Caco-2 (cell line): Measurements from ENCODE around the gene GPR107. TPM values are rescaled to one million over a fixed set of nuclear protein-coding genes. Genes with fewer than 3 reads are reported as not detected.

Source experiments
- BruUV-seq: library from RNA; stranded (reverse); fragments of 400-500 nt; replicated peaks from 2 replicates; lab custom pipeline; 2021; lab: Mats Ljungman, UMichigan
- CTCF ChIA-PET: fragments of 300-600 bp; sonication (Branson Sonifier 250); formaldehyde crosslinking; loops from one replicate; lab custom pipeline; 2022; ENCODE audit warnings: antibody characterized with exemption; lab: Charles Lee
- POLR2A ChIA-PET: fragments of 300-600 bp; sonication (Branson Sonifier 250); formaldehyde crosslinking; loops from one replicate; lab custom pipeline; 2022; ENCODE audit warnings: antibody characterized with exemption; lab: Charles Lee
- DNase-seq, 2 experiments: peaks; one replicate each; pipeline versions ENCODE4 v3.0.0 to v3.0.0-alpha.2; 2020 to 2022
- H3K27me3 ChIP-seq: replicated peaks from 2 replicates; pipeline ENCODE4 v1.6.0; 2011; ENCODE audit warnings: low read length; ENCODE audit not compliant: control insufficient read depth, insufficient read depth
- H3K36me3 ChIP-seq: 2 replicates; pipeline ENCODE4 v1.5.1; 2011; ENCODE audit warnings: low read length; ENCODE audit not compliant: control insufficient read depth, insufficient read depth
- H3K4me1 ChIP-seq: fragments of 250-450 bp; sonication (Bioruptor Pico); 2 replicates; pipeline ENCODE4 v1.5.1; 2020; ENCODE audit warnings: mild to moderate bottlenecking
- H3K4me3 ChIP-seq: 2 replicates; pipeline ENCODE4 v1.5.1; 2011; ENCODE audit warnings: low read depth, mild to moderate bottlenecking, control low read depth, low read length
- H3K9me3 ChIP-seq: fragments of 250-450 bp; sonication (Bioruptor Pico); 2 replicates; pipeline ENCODE4 v1.5.1; 2020; ENCODE audit warnings: mild to moderate bottlenecking, moderate library complexity
- H3K27ac Mint-ChIP-seq: one replicate; pipeline ENCODE4 v1.8.0; 2022; ENCODE audit warnings: mixed read lengths; ENCODE audit not compliant: unreplicated experiment
- H3K27me3 Mint-ChIP-seq: one replicate; pipeline ENCODE4 v1.8.0; 2022; ENCODE audit warnings: mixed read lengths; ENCODE audit not compliant: insufficient read depth, unreplicated experiment
- H3K36me3 Mint-ChIP-seq: one replicate; pipeline ENCODE4 v1.8.0; 2022; ENCODE audit warnings: mild to moderate bottlenecking, mixed read lengths; ENCODE audit not compliant: insufficient read depth, unreplicated experiment
- H3K4me1 Mint-ChIP-seq: one replicate; pipeline ENCODE4 v1.8.0; 2022; ENCODE audit warnings: low read depth, mixed read lengths; ENCODE audit not compliant: unreplicated experiment
- H3K4me3 Mint-ChIP-seq: one replicate; pipeline ENCODE4 v1.8.0; 2022; ENCODE audit warnings: mild to moderate bottlenecking, moderate library complexity, mixed read lengths; ENCODE audit not compliant: unreplicated experiment
- H3K9me3 Mint-ChIP-seq: one replicate; pipeline ENCODE4 v1.8.0; 2022; ENCODE audit warnings: mixed read lengths; ENCODE audit not compliant: unreplicated experiment
- CTCF ChIP-seq, 2 experiments: fragments of 200-600 bp in 1 of 2; IDR thresholded peaks; 1 replicate in 1 of 2; 2 replicates in 1 of 2; pipeline versions ENCODE4 v1.5.1 to v1.8.0; 2011 to 2022; ENCODE audit warnings: antibody characterized with exemption in 1 of 2, control low read depth in 1 of 2, inconsistent platforms in 1 of 2, low read depth in 1 of 2, low read length in 1 of 2, mild to moderate bottlenecking in 1 of 2, moderate library complexity in 1 of 2; ENCODE audit not compliant: insufficient read depth in 1 of 2, severe bottlenecking in 1 of 2, unreplicated experiment in 1 of 2
- intact Hi-C: fragments of 100-400 bp; cut with micrococcal nuclease; formaldehyde crosslinking; loops from one replicate; pipeline ENCODE4 v1.10.0; 2022; ENCODE audit not compliant: unreplicated experiment
- total RNA-seq: library from RNA; stranded (reverse); gene quantifications from 2 replicates; pipeline ENCODE4 v1.2.3, GENCODE V29; 2022

Gene GPR107
- total RNA-seq, 1 experiment from 2014 or later: 53.1 TPM

GRCh38 chr9:130045725-130046450 lies 7.8 kb upstream of the GPR107 start:
- no peak overlapping the region for H3K4me3 Mint-ChIP-seq
- no peaks in the 10 kb centered on the region for H3K27me3 Mint-ChIP-seq
- H3K4me1 Mint-ChIP-seq: peaks cover 11% of the 10 kb centered on the region
- Histone ChIP-seq H3K4me3 (no peak overlapping the region), H3K27me3 (no peaks in the 10 kb centered on the region), H3K36me3 (no peaks in the 10 kb centered on the region), H3K9me3 (no peaks in the 10 kb centered on the region), H3K4me1 (peaks cover 12% of the 10 kb centered on the region)
- ChIA-PET CTCF (no interaction called here), POLR2A (no interaction called here)
- TF ChIP-seq CTCF (IDR thresholded peaks at IDR 0.05; ENCODE audit: insufficient read depth in 1 of 2, low read depth in 1 of 2, low read length in 1 of 2, severe bottlenecking in 1 of 2, unreplicated experiment in 1 of 2): no peak
- intact Hi-C loops: no loop called here
- H3K36me3 Mint-ChIP-seq: peaks cover 17% of the 10 kb centered on the region
- no peak for DNase-seq
- BruUV-seq: no TSS peak
- H3K9me3 Mint-ChIP-seq: no peaks in the 10 kb centered on the region
- H3K27ac Mint-ChIP-seq: no peak overlapping the region

- Histone ChIP-seq H3K36me3 (no peaks in the 10 kb centered on the region), H3K4me1 (0 out of 2 replicates have a peak, but pooled peaks cover 3% of the 10 kb centered on the region), H3K27me3 (no peaks in the 10 kb centered on the region), H3K9me3 (no peaks in the 10 kb centered on the region), H3K4me3 (no peak overlapping the region)
- peaks cover 7% of the 10 kb centered on the region for H3K4me1 Mint-ChIP-seq
- DNase-seq: no peak
- no peaks in the 10 kb centered on the region for H3K36me3 Mint-ChIP-seq
- no peaks in the 10 kb centered on the region for H3K27me3 Mint-ChIP-seq
- no peaks in the 10 kb centered on the region for H3K9me3 Mint-ChIP-seq
- CTCF ChIA-PET: interaction anchor here (0.6 kb wide), 1 partner anchor 45 kb away, joined by 6 read pairs; no protein-coding TSS in a partner anchor
- H3K4me3 Mint-ChIP-seq: no peak overlapping the region
- BruUV-seq: no TSS peak
- TF ChIP-seq CTCF (IDR thresholded peaks at IDR 0.05; ENCODE audit: insufficient read depth in 1 of 2, low read depth in 1 of 2, low read length in 1 of 2, severe bottlenecking in 1 of 2, unreplicated experiment in 1 of 2): no peak
- intact Hi-C loops: no loop called here
- no peak overlapping the region for H3K27ac Mint-ChIP-seq
- POLR2A ChIA-PET: no interaction called here
These were observed 4.1 kb upstream of the GPR107 start for GRCh38 chr9:130049431-130050210.

GRCh38 chr9:130050462-130050861 lies 3.2 kb upstream of the GPR107 start:
- Mint-ChIP-seq H3K9me3 (no peaks in the 10 kb centered on the region), H3K27me3 (no peaks in the 10 kb centered on the region), H3K27ac (no peak overlapping the region), H3K4me1 (peaks cover 2% of the 10 kb centered on the region), H3K36me3 (peaks cover 5% of the 10 kb centered on the region), H3K4me3 (no peak overlapping the region)
- CTCF ChIA-PET: interaction anchor here (0.6 kb wide), 1 partner anchor 387 kb away, joined by 4 read pairs; no protein-coding TSS in a partner anchor
- H3K4me3 ChIP-seq: no peak overlapping the region
- TF ChIP-seq CTCF (IDR thresholded peaks at IDR 0.05; ENCODE audit: insufficient read depth in 1 of 2, low read depth in 1 of 2, low read length in 1 of 2, severe bottlenecking in 1 of 2, unreplicated experiment in 1 of 2): no peak
- intact Hi-C loops: no loop called here
- H3K27me3 ChIP-seq: no peaks in the 10 kb centered on the region
- BruUV-seq: no TSS peak
- 0 out of 2 replicates have a peak, but pooled peaks cover 3% of the 10 kb centered on the region for H3K4me1 ChIP-seq
- no peak for DNase-seq
- POLR2A ChIA-PET: no interaction called here
- no peaks in the 10 kb centered on the region for H3K9me3 ChIP-seq
- H3K36me3 ChIP-seq: no peaks in the 10 kb centered on the region
